ENCODE measurements around the gene SKI.

SKI gene

DNA sequence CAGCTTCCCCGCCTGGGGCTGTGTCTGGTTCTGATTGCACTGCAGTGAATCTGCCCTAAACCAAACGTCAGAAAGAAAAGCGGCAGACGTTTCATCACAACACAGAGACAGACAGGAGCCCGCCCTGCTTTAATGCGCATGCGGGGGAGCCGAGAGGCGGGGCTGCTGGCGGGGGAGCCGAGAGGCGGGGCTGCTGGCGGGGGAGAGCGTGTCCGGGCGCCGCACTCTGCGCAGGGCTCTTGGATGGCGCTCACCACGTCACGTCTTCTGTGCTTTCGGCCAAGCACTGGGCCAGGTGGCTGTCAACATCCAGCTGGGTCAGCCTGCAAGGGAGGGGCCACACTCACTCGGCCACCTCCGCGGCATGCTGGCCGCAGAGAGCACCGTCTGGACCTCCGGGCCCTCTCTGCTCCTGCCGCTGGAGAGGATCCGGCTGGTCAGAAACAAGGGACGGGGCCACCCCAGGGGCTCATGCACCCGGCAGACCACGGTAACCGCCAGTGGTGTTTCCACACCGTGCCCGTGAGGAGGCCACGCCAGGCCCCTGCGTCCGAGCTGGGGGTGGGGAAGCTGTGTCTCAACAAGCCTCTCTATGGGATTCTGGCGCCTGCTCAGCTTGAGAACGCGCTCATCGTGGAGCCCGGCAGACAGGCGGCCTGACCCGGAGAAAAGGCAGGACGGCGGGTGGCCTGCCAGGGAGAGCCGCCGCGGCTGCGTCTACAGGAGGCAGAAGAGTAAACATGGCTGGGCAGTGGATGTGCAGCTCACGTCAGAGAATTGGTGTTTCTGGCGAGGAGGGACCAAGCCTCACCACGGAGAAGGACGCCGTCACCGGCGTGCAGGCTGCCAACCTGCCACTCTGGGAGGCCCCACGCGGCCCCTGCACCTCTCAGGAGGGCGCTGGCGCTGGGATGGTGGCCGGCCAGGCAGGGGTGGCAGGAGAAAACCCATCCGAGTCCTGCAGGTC is 38.4 kb upstream of the SKI start:
- peak; percentile 89 for DNase-seq (ENCODE audit: extremely low spot score)
- POLR2A ChIA-PET: interaction anchor here (0.7 to 2.6 kb wide), 5 partner anchors 10 to 181 kb away, joined by 3 to 13 read pairs (median 4); no protein-coding TSS in a partner anchor
- TF ChIP-seq, protein P1, sequence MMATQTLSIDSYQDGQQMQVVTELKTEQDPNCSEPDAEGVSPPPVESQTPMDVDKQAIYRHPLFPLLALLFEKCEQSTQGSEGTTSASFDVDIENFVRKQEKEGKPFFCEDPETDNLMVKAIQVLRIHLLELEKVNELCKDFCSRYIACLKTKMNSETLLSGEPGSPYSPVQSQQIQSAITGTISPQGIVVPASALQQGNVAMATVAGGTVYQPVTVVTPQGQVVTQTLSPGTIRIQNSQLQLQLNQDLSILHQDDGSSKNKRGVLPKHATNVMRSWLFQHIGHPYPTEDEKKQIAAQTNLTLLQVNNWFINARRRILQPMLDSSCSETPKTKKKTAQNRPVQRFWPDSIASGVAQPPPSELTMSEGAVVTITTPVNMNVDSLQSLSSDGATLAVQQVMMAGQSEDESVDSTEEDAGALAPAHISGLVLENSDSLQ (IDR thresholded peaks at IDR 0.05): peak; percentile 79
- TF ChIP-seq SP1 (IDR thresholded peaks at IDR 0.05): no peak
- CTCF ChIA-PET: interaction anchor here (0.7 to 1.8 kb wide), 5 partner anchors 11 to 246 kb away, joined by 3 to 10 read pairs (median 6); no protein-coding TSS in a partner anchor

DNA sequence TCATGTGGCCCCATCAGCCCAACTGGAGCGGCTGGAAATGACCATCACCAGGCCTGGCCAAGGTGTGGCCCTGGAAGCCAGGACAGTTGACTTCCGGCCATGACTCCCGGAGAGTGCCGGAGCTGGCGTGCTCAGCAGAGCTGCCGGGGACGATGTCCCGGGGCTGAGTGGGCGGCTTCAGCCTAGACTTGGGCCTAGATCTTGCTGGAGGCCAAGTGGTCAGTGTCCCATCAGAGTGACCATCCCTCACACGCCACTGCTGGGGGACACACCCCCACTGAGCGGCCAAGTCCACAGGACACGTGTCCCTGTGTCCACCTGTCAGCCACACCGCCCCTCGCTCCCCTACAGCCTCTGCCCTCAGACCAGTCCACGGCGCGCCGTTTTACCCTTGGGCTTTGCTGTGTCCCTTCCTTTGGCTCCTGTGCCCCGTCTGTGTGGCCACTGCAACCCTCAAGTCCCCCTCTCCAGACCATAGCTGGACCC is 37.6 kb upstream of the SKI start:
- TF ChIP-seq FOXA1 (IDR thresholded peaks at IDR 0.05): no peak
- TF ChIP-seq ARNT (IDR thresholded peaks at IDR 0.05): no peak
- TF ChIP-seq TARDBP (IDR thresholded peaks at IDR 0.05): no peak
- TF ChIP-seq NFRKB (IDR thresholded peaks at IDR 0.05): no peak
- TF ChIP-seq HDGF (IDR thresholded peaks at IDR 0.05; ENCODE audit: borderline replicate concordance): no peak; the same call in 1 of the 2 replicates
- TF ChIP-seq BHLHE40 (IDR thresholded peaks at IDR 0.05; ENCODE audit: borderline replicate concordance): no peak
- no peak for DNase-seq (ENCODE audit: extremely low spot score)
- POLR2A ChIA-PET: interaction anchor here (1.1 to 2.6 kb wide), 3 partner anchors 9 to 121 kb away, joined by 4 to 13 read pairs (median 5); no protein-coding TSS in a partner anchor
- CTCF ChIA-PET: interaction anchor here (1.8 kb wide), 1 partner anchor 191 kb away, joined by 6 read pairs; no protein-coding TSS in a partner anchor

DNA sequence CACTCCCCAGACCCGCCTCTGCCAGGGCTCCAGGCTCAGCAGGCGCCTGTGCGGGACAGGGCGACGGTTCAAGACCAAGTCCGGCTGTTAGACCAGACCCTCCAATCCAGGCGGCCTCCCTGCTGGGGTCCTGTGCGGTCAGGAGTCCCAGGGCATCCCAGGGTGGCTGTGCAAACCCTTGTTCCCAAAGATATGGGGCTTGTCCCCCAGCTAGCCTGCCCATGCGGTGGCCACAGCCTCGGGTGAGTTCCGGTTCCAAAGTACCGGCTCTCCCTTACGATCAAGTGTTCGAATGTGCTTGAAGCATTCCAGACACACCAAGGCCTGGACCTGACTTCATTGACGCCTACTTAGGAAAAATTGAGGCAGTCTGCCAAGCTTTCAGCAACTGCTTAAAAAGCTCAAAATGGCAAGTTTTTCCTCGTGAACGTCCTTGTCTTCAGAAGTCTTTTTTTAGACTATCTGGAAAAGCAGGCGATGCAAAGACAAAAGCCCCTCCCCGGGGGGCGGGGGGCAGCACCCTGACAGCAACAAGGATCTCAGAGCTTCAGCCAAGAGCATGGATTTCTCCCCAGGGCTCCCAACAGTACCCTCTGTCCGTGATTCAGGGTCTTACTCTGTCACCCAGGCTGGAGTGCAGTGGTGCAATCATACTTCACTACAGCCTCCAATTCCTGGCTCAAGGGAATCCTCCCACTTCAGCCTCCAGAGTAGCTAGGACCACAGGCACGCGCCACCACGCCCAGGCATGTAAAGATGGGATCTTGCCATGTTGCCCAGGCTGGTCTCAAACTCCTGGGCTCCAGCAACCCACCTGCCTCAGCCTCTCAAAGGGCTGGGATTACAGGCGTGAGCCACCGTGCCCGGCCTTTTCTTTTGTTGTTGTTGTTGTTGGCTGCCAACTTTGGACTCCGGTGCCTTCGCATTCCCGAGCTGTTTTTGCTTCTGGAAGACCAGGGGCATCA is 35.8 kb upstream of the SKI start:
- POLR2A ChIA-PET: interaction anchor here (1.1 to 2.1 kb wide), 2 partner anchors 36 to 199 kb away, joined by 4 to 8 read pairs; partner anchors contain the start of genes MORN1, RER1 and SKI

DNA sequence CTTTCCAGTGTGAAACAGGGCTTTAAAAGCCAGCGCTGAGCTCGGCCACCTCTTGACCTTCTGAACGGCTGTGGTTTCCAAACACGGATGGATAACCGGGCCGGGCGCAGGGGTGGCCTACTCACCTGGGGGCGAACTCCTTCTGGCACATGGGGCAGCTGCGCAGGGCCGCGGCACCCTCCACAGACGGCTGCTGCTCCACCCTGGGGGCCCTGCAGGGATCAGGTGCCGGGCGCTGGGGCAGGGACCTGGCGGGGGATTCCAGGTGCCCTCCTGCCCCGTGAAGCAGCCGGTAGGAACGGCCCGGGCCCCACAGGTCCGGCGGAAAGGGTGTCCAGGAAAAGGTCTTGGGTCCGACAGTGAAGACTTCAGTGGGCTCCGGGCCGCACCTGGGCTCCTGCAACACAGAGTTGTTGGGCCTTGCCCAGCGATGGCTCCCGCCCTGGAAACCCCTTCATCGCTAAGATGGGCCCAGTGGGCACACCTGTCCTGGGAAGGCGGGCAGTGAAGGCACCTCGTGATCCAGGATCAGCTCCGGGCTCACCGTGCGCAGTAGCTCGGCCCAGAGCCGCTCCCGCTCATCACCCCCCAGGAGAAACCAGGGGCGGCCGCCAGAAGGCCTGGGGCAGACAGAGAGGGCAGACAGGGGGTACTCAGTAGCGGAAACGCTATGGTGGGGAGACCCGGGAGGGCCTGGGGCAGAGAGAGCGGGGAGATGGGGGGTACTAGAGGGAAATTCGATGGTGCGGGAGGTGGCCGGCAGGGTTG is 34.4 kb upstream of the SKI start:
- ChIA-PET POLR2A (interaction anchor here (1.3 to 3.1 kb wide), 3 partner anchors 188 to 354 kb away, joined by 4 to 18 read pairs (median 10); partner anchors contain the start of genes MORN1 and RER1), CTCF (interaction anchor here (3.5 kb wide), 1 partner anchor 188 kb away, joined by 65 read pairs; no protein-coding TSS in a partner anchor)
- DNase-seq (ENCODE audit: extremely low spot score): no peak
- TF ChIP-seq NFRKB (IDR thresholded peaks at IDR 0.05): no peak
- TF ChIP-seq FOXM1 (IDR thresholded peaks at IDR 0.05; ENCODE audit: borderline replicate concordance): no peak
- TF ChIP-seq TARDBP (IDR thresholded peaks at IDR 0.05): no peak
- TF ChIP-seq FOXA1 (IDR thresholded peaks at IDR 0.05): no peak
- no peak for TF ChIP-seq ELF4 (IDR thresholded peaks at IDR 0.05)
- TF ChIP-seq ZNF384 (IDR thresholded peaks at IDR 0.05): no peak
- TF ChIP-seq, protein P1 (IDR thresholded peaks at IDR 0.05): no peak
- TF ChIP-seq L3MBTL2 (conservative IDR thresholded peaks at IDR 0.05): no peak
- TF ChIP-seq SUZ12 (IDR thresholded peaks at IDR 0.05): no peak
- TF ChIP-seq HDGF (IDR thresholded peaks at IDR 0.05; ENCODE audit: borderline replicate concordance): no peak
- TF ChIP-seq BHLHE40 (IDR thresholded peaks at IDR 0.05; ENCODE audit: borderline replicate concordance): no peak
- TF ChIP-seq ARNT (IDR thresholded peaks at IDR 0.05): no peak
- TF ChIP-seq FOXK2 (IDR thresholded peaks at IDR 0.05): no peak

More for the DNA sequence above, 35.8 kb upstream of the SKI start:
- TF ChIP-seq ELF4 (IDR thresholded peaks at IDR 0.05) (no peak), ZNF384 (IDR thresholded peaks at IDR 0.05) (no peak), NFRKB (IDR thresholded peaks at IDR 0.05) (no peak), LEF1 (IDR thresholded peaks at IDR 0.05; ENCODE audit: borderline replicate concordance) (no peak), HDGF (IDR thresholded peaks at IDR 0.05; ENCODE audit: borderline replicate concordance) (no peak), ARNT (IDR thresholded peaks at IDR 0.05) (no peak)
- TF ChIP-seq, protein P1 (IDR thresholded peaks at IDR 0.05): no peak
- DNase-seq (ENCODE audit: extremely low spot score): no peak
- CTCF ChIA-PET: interaction anchor here (0.6 to 1.5 kb wide), 3 partner anchors 83 to 189 kb away, joined by 3 to 4 read pairs (median 3); no protein-coding TSS in a partner anchor

DNA sequence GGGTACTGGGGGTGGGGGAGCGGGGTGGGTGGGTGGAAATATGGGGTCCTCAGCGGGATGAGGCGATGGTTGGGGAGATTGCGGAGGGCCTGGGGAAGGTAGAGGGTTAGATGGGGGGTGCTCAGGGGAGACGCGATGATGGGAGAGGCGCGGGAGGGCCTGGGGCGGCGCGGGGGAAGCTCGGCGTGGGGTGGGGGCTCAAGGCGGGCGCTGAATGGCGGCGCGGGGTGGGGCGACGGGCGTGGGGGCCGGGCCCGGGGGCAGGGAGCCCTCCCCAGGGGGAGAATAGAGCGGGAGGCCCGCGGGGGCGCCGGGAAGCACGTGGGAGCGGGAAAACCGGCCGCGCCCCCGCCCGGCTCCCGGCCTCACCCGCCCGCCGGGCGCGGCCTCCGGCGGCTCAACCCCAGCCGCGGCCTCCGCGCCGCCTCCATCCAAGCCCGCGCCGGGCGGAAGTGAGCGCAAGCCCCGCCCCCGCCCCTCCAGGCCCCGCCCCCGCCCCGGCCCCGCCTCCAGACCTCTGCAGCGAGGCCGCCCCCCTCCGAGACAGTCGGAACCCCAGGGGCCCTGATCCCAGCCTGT is 33.7 kb upstream of the SKI start, which contains the start of gene FAAP20:
FAAP20 (minus strand) TSS at position 454 of the 579 bp plus-strand sequence; CDS start at position 431, 23 bp downstream.
- CTCF ChIA-PET: interaction anchor here (0.6 to 3.5 kb wide), 14 partner anchors 10 to 765 kb away, joined by 3 to 65 read pairs (median 4); partner anchors contain the start of genes MORN1 and RER1
- DNase-seq (ENCODE audit: extremely low spot score): peak; percentile 81
- TF ChIP-seq CTBP1 (IDR thresholded peaks at IDR 0.05; ENCODE audit: borderline replicate concordance): no peak
- TF ChIP-seq TARDBP (IDR thresholded peaks at IDR 0.05): no peak
- no peak for TF ChIP-seq LEF1 (IDR thresholded peaks at IDR 0.05; ENCODE audit: borderline replicate concordance)
- no peak for TF ChIP-seq FOXM1 (IDR thresholded peaks at IDR 0.05; ENCODE audit: borderline replicate concordance)
- no peak for TF ChIP-seq SP1 (IDR thresholded peaks at IDR 0.05)
- no peak for TF ChIP-seq HDGF (IDR thresholded peaks at IDR 0.05; ENCODE audit: borderline replicate concordance)
- TF ChIP-seq BHLHE40 (IDR thresholded peaks at IDR 0.05; ENCODE audit: borderline replicate concordance): no peak
- TF ChIP-seq ARNT (IDR thresholded peaks at IDR 0.05): no peak
- TF ChIP-seq ZNF384 (IDR thresholded peaks at IDR 0.05): no peak
- no peak for TF ChIP-seq FOXK2 (IDR thresholded peaks at IDR 0.05)
- no peak for TF ChIP-seq FOXA1 (IDR thresholded peaks at IDR 0.05)
- TF ChIP-seq, protein P1 (IDR thresholded peaks at IDR 0.05): no peak
- TF ChIP-seq SUZ12 (IDR thresholded peaks at IDR 0.05): no peak
- no peak for TF ChIP-seq ELF4 (IDR thresholded peaks at IDR 0.05)
- TF ChIP-seq NFRKB (IDR thresholded peaks at IDR 0.05): no peak
- TF ChIP-seq L3MBTL2 (conservative IDR thresholded peaks at IDR 0.05): no peak
- POLR2A ChIA-PET: interaction anchor here (0.9 to 3.1 kb wide), 14 partner anchors 10 to 353 kb away, joined by 3 to 18 read pairs (median 5); partner anchors contain the start of genes MORN1 and RER1
